BE2C (cell line): ENCODE measurements around the gene SAMSN1.

Source experiments
- DNase-seq: peaks from one replicate; pipeline ENCODE4 v3.0.0-alpha.2; 2020
- H3K27me3 ChIP-seq: fragments of 250-450 bp; sonication (Bioruptor Pico); 2 replicates; pipeline ENCODE4 v1.5.1; 2020; ENCODE audit warnings: mild to moderate bottlenecking
- H3K36me3 ChIP-seq: fragments of 250-450 bp; sonication (Bioruptor Pico); 2 replicates; pipeline ENCODE4 v1.5.1; 2020; ENCODE audit warnings: mild to moderate bottlenecking
- H3K4me1 ChIP-seq: fragments of 250-450 bp; sonication (Bioruptor Pico); 2 replicates; pipeline ENCODE4 v1.5.1; 2020
- H3K4me3 ChIP-seq: 2 replicates; pipeline ENCODE4 v1.5.1; 2011; ENCODE audit warnings: low read depth, low read length
- H3K9me3 ChIP-seq: fragments of 250-450 bp; sonication (Bioruptor Pico); 2 replicates; pipeline ENCODE4 v1.5.1; 2020
- CTCF ChIP-seq: IDR thresholded peaks from 2 replicates; pipeline ENCODE4 v1.5.1; 2012; ENCODE audit warnings: mild to moderate bottlenecking, low read depth, low read length

SAMSN1 gene

GRCh38 chr21:14559102-14559501, 13.0 kb upstream of the SAMSN1 start:
- no peak for TF ChIP-seq CTCF
- DNase-seq = no peak
- no peaks in the 10 kb centered on the region for H3K36me3 ChIP-seq
- no peaks in the 10 kb centered on the region for H3K4me1 ChIP-seq
- H3K27me3 ChIP-seq = no peaks in the 10 kb centered on the region
- no peak overlapping the region for H3K4me3 ChIP-seq
- H3K9me3 ChIP-seq = no peaks in the 10 kb centered on the region; the same call in 1 of the 2 replicates

- H3K4me1 ChIP-seq = no peaks in the 10 kb centered on the region
- no peak for TF ChIP-seq CTCF
- H3K4me3 ChIP-seq = no peak overlapping the region
- DNase-seq = no peak
- H3K9me3 ChIP-seq = no peaks in the 10 kb centered on the region; the same call in 1 of the 2 replicates
- H3K36me3 ChIP-seq = no peaks in the 10 kb centered on the region
- H3K27me3 ChIP-seq = no peaks in the 10 kb centered on the region
These were observed 11.3 kb upstream of the SAMSN1 start for GRCh38 chr21:14557413-14557812.

GRCh38 chr21:14554948-14555347, 8.8 kb upstream of the SAMSN1 start:
- no peak for TF ChIP-seq CTCF
- no peaks in the 10 kb centered on the region for H3K9me3 ChIP-seq
- no peaks in the 10 kb centered on the region for H3K4me1 ChIP-seq
- H3K4me3 ChIP-seq = no peak overlapping the region
- no peaks in the 10 kb centered on the region for H3K36me3 ChIP-seq
- H3K27me3 ChIP-seq = no peaks in the 10 kb centered on the region
- DNase-seq = no peak

GRCh38 chr21:14553422-14553821, 7.3 kb upstream of the SAMSN1 start:
- Histone ChIP-seq H3K4me3 (no peak overlapping the region), H3K27me3 (no peaks in the 10 kb centered on the region), H3K9me3 (no peaks in the 10 kb centered on the region), H3K4me1 (no peaks in the 10 kb centered on the region), H3K36me3 (no peaks in the 10 kb centered on the region)
- no peak for DNase-seq
- no peak for TF ChIP-seq CTCF

- H3K27me3 ChIP-seq = no peaks in the 10 kb centered on the region
- no peaks in the 10 kb centered on the region for H3K9me3 ChIP-seq
- TF ChIP-seq CTCF = no peak
- no peaks in the 10 kb centered on the region for H3K36me3 ChIP-seq
- no peak overlapping the region for H3K4me3 ChIP-seq
- H3K4me1 ChIP-seq = no peaks in the 10 kb centered on the region
- no peak for DNase-seq
These were observed 5.6 kb upstream of the SAMSN1 start for GRCh38 chr21:14551741-14552140.

- no peak for TF ChIP-seq CTCF
- no peaks in the 10 kb centered on the region for H3K4me1 ChIP-seq
- DNase-seq = no peak
These were observed 4.0 kb upstream of the SAMSN1 start for GRCh38 chr21:14550135-14550534.

More at GRCh38 chr21:14550135-14550534, 4.0 kb upstream of the SAMSN1 start:
- Histone ChIP-seq H3K9me3 (no peaks in the 10 kb centered on the region), H3K36me3 (no peaks in the 10 kb centered on the region), H3K27me3 (no peaks in the 10 kb centered on the region), H3K4me3 (no peak overlapping the region)
